Measurements from ENCODE around the gene ULK4.

- TF ChIP-seq BHLHE40 (IDR thresholded peaks at IDR 0.05; ENCODE audit: low read depth, low read length) = no peak
- TF ChIP-seq CTCF (conservative IDR thresholded peaks at IDR 0.05; ENCODE audit: low read depth, low read length) = peak; percentile 77
- TF ChIP-seq SMC3 (IDR thresholded peaks at IDR 0.05; ENCODE audit: low read depth, low read length) = peak; percentile 61
- TF ChIP-seq RFX5 (IDR thresholded peaks at IDR 0.05; ENCODE audit: low read depth, low read length) = no peak
- TF ChIP-seq MXI1 (IDR thresholded peaks at IDR 0.05; ENCODE audit: borderline replicate concordance, low read depth, low read length) = no peak
- peak; percentile 36; the same call in 1 of the 2 replicates for TF ChIP-seq CEBPB (IDR thresholded peaks at IDR 0.05; ENCODE audit: low read depth, low read length)
- TF ChIP-seq POLR2A (IDR thresholded peaks at IDR 0.05; ENCODE audit: low read depth, low read length) = no peak
- no peak for TF ChIP-seq ELK1 (IDR thresholded peaks at IDR 0.05; ENCODE audit: borderline replicate concordance, low read depth, low read length)
- TF ChIP-seq USF2 (IDR thresholded peaks at IDR 0.05; ENCODE audit: low read depth, low read length) = no peak
- TF ChIP-seq CHD1 (IDR thresholded peaks at IDR 0.05; ENCODE audit: low read depth, low read length) = no peak
Measured at GRCh38 chr3:41881233-41881821, 80.6 kb downstream of the ULK4 start.
